Caco-2 (cell line): ENCODE data around the gene SIGLEC5. TPM values are rescaled to one million over a fixed set of nuclear protein-coding genes. Genes with fewer than 3 reads are reported as not detected.

Source experiments
- BruUV-seq: library from RNA; stranded (reverse); fragments of 400-500 nt; replicated peaks from 2 replicates; lab custom pipeline; 2021; lab: Mats Ljungman, UMichigan
- CTCF ChIA-PET: fragments of 300-600 bp; sonication (Branson Sonifier 250); formaldehyde crosslinking; loops from one replicate; lab custom pipeline; 2022; ENCODE audit warnings: antibody characterized with exemption; lab: Charles Lee
- POLR2A ChIA-PET: fragments of 300-600 bp; sonication (Branson Sonifier 250); formaldehyde crosslinking; loops from one replicate; lab custom pipeline; 2022; ENCODE audit warnings: antibody characterized with exemption; lab: Charles Lee
- DNase-seq, 2 experiments: peaks; one replicate each; pipeline versions ENCODE4 v3.0.0 to v3.0.0-alpha.2; 2020 to 2022
- H3K27me3 ChIP-seq: replicated peaks from 2 replicates; pipeline ENCODE4 v1.6.0; 2011; ENCODE audit warnings: low read length; ENCODE audit not compliant: control insufficient read depth, insufficient read depth
- H3K36me3 ChIP-seq: 2 replicates; pipeline ENCODE4 v1.5.1; 2011; ENCODE audit warnings: low read length; ENCODE audit not compliant: control insufficient read depth, insufficient read depth
- H3K4me1 ChIP-seq: fragments of 250-450 bp; sonication (Bioruptor Pico); 2 replicates; pipeline ENCODE4 v1.5.1; 2020; ENCODE audit warnings: mild to moderate bottlenecking
- H3K4me3 ChIP-seq: 2 replicates; pipeline ENCODE4 v1.5.1; 2011; ENCODE audit warnings: low read depth, mild to moderate bottlenecking, control low read depth, low read length
- H3K9me3 ChIP-seq: fragments of 250-450 bp; sonication (Bioruptor Pico); 2 replicates; pipeline ENCODE4 v1.5.1; 2020; ENCODE audit warnings: mild to moderate bottlenecking, moderate library complexity
- H3K27ac Mint-ChIP-seq: one replicate; pipeline ENCODE4 v1.8.0; 2022; ENCODE audit warnings: mixed read lengths; ENCODE audit not compliant: unreplicated experiment
- H3K27me3 Mint-ChIP-seq: one replicate; pipeline ENCODE4 v1.8.0; 2022; ENCODE audit warnings: mixed read lengths; ENCODE audit not compliant: insufficient read depth, unreplicated experiment
- H3K36me3 Mint-ChIP-seq: one replicate; pipeline ENCODE4 v1.8.0; 2022; ENCODE audit warnings: mild to moderate bottlenecking, mixed read lengths; ENCODE audit not compliant: insufficient read depth, unreplicated experiment
- H3K4me1 Mint-ChIP-seq: one replicate; pipeline ENCODE4 v1.8.0; 2022; ENCODE audit warnings: low read depth, mixed read lengths; ENCODE audit not compliant: unreplicated experiment
- H3K4me3 Mint-ChIP-seq: one replicate; pipeline ENCODE4 v1.8.0; 2022; ENCODE audit warnings: mild to moderate bottlenecking, moderate library complexity, mixed read lengths; ENCODE audit not compliant: unreplicated experiment
- H3K9me3 Mint-ChIP-seq: one replicate; pipeline ENCODE4 v1.8.0; 2022; ENCODE audit warnings: mixed read lengths; ENCODE audit not compliant: unreplicated experiment
- intact Hi-C: fragments of 100-400 bp; cut with micrococcal nuclease; formaldehyde crosslinking; loops from one replicate; pipeline ENCODE4 v1.10.0; 2022; ENCODE audit not compliant: unreplicated experiment
- total RNA-seq: library from RNA; stranded (reverse); gene quantifications from 2 replicates; pipeline ENCODE4 v1.2.3, GENCODE V29; 2022
- TF ChIP-seq, protein P1 (sequence below), 2 experiments: fragments of 200-600 bp in 1 of 2; IDR thresholded peaks; 1 replicate in 1 of 2; 2 replicates in 1 of 2; pipeline versions ENCODE4 v1.5.1 to v1.8.0; 2011 to 2022; ENCODE audit warnings: antibody characterized with exemption in 1 of 2, control low read depth in 1 of 2, inconsistent platforms in 1 of 2, low read depth in 1 of 2, low read length in 1 of 2, mild to moderate bottlenecking in 1 of 2, moderate library complexity in 1 of 2; ENCODE audit not compliant: insufficient read depth in 1 of 2, severe bottlenecking in 1 of 2, unreplicated experiment in 1 of 2

The SIGLEC5 gene
- total RNA-seq, 1 experiment from 2014 or later: not detected

DNA sequence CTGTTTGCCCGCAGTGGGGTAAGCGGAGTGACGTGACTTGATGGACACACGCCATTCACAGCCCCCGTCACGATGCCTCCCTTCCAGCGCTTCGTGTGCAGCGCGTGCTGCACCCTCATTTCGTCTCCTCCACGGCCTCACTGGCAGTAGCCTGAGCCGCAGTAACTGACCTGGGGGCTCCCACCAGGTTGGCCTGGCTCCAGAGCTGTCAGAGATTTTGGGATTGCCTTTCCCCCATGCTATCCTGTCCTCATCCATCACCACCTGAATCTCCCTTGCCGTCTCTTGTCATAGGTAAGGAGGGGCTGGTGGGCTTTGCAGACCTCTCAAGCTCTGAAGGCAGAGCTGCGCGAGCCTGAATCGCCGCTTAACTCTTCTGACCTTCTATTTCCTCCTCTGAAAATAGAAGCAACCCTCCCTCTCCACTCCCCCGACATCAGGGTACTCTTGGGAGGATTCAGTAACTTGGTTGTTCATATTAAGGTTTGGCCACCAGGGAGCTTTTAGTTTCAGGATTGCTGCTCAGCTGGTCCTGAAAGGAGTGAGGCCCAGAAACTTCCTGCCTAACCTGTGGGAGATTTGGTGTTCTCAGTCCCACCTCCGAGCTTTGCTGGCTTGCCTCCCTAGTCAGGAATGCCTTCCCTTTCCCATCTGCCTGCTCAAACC is 27.9 kb downstream of the SIGLEC5 start:
- Mint-ChIP-seq H3K9me3 (peaks cover 6% of the 10 kb centered on the region), H3K27ac (no peak overlapping the region), H3K4me3 (no peak overlapping the region), H3K4me1 (no peaks in the 10 kb centered on the region), H3K27me3 (peaks cover 4% of the 10 kb centered on the region), H3K36me3 (peaks cover 5% of the 10 kb centered on the region)
- no peaks in the 10 kb centered on the region for H3K4me1 ChIP-seq
- no TSS peak for BruUV-seq
- no peaks in the 10 kb centered on the region for H3K36me3 ChIP-seq
- H3K4me3 ChIP-seq: no peak overlapping the region
- ChIA-PET CTCF (no interaction called here), POLR2A (no interaction called here)
- intact Hi-C loops: no loop called here
- DNase-seq: no peak
- TF ChIP-seq, protein P1, sequence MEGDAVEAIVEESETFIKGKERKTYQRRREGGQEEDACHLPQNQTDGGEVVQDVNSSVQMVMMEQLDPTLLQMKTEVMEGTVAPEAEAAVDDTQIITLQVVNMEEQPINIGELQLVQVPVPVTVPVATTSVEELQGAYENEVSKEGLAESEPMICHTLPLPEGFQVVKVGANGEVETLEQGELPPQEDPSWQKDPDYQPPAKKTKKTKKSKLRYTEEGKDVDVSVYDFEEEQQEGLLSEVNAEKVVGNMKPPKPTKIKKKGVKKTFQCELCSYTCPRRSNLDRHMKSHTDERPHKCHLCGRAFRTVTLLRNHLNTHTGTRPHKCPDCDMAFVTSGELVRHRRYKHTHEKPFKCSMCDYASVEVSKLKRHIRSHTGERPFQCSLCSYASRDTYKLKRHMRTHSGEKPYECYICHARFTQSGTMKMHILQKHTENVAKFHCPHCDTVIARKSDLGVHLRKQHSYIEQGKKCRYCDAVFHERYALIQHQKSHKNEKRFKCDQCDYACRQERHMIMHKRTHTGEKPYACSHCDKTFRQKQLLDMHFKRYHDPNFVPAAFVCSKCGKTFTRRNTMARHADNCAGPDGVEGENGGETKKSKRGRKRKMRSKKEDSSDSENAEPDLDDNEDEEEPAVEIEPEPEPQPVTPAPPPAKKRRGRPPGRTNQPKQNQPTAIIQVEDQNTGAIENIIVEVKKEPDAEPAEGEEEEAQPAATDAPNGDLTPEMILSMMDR (IDR thresholded peaks at IDR 0.05; ENCODE audit: insufficient read depth in 1 of 2, low read depth in 1 of 2, low read length in 1 of 2, severe bottlenecking in 1 of 2, unreplicated experiment in 1 of 2): no peak
- no peaks in the 10 kb centered on the region for H3K27me3 ChIP-seq
- no peaks in the 10 kb centered on the region for H3K9me3 ChIP-seq

DNA sequence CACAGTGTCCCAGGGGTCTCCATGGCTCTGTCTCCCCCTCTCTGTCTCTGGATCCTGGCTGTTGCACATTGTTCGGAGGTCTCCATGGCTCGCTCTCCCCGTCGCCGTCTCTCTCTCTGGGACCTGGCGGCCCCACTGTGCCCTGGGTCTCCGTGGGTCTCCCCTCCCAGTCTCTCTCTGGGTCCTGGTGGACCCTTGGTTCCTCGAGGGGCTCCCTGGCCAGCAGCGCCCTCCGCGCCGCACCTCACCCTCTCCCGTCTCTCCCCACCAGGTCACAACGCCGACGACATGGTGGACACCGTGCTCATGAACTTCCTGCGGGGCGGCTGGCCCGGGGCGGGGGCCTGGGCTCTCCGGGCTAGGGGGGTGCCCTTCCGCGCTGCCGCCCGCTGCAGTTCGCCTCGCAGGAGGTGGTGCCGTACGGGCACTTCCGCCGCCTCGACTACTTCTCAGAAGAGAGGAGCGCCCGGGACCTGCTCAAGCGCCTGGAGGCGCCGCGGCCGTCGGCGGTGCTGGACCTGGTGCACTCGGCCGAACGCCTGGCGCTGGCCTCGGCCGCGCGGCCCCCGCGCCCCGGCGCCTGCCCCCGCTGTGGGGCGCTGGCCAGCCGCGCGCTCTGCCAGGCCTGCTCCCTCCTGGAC is 29.1 kb downstream of the SIGLEC5 start:
- no TSS peak for BruUV-seq
- H3K36me3 ChIP-seq: no peaks in the 10 kb centered on the region
- Mint-ChIP-seq H3K9me3 (no peaks in the 10 kb centered on the region), H3K4me1 (no peaks in the 10 kb centered on the region), H3K4me3 (no peak overlapping the region), H3K36me3 (peaks cover 5% of the 10 kb centered on the region), H3K27me3 (peaks cover 3% of the 10 kb centered on the region), H3K27ac (no peak overlapping the region)
- POLR2A ChIA-PET: no interaction called here
- CTCF ChIA-PET: no interaction called here
- H3K27me3 ChIP-seq: no peaks in the 10 kb centered on the region
- TF ChIP-seq, protein P1 (IDR thresholded peaks at IDR 0.05; ENCODE audit: insufficient read depth in 1 of 2, low read depth in 1 of 2, low read length in 1 of 2, severe bottlenecking in 1 of 2, unreplicated experiment in 1 of 2): no peak
- H3K4me1 ChIP-seq: no peaks in the 10 kb centered on the region
- H3K4me3 ChIP-seq: no peak overlapping the region
- no peak for DNase-seq
- no peaks in the 10 kb centered on the region for H3K9me3 ChIP-seq
- intact Hi-C loops: no loop called here

DNA sequence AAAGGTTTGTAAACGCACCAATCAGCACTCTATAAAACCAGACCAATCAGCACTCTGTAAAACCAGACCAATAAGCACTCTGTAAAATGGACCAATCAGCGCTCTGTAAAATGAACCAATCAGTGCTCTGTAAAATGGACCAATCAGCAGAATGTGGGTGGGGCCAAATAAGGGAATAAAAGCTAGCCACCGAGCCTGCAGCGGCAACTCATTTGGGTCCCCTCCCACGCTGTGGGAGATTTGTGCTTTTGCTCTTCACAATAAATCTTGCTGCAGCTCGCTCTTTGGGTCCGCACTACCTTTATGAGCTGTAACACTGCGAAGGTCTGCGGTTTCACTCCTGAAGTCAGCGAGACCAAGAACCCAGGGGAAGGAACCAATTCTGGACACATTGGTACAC is 31.1 kb downstream of the SIGLEC5 start:
- Histone ChIP-seq H3K36me3 (no peaks in the 10 kb centered on the region), H3K27me3 (no peaks in the 10 kb centered on the region), H3K4me3 (no peak overlapping the region), H3K9me3 (no peaks in the 10 kb centered on the region), H3K4me1 (no peaks in the 10 kb centered on the region)
- H3K4me3 Mint-ChIP-seq: no peak overlapping the region
- BruUV-seq: no TSS peak
- H3K27ac Mint-ChIP-seq: no peak overlapping the region
- CTCF ChIA-PET: interaction anchor here (0.6 kb wide), 1 partner anchor 24 kb away, joined by 3 read pairs; no protein-coding TSS in a partner anchor
- intact Hi-C loops: no loop called here
- no peaks in the 10 kb centered on the region for H3K27me3 Mint-ChIP-seq
- TF ChIP-seq, protein P1 (IDR thresholded peaks at IDR 0.05; ENCODE audit: insufficient read depth in 1 of 2, low read depth in 1 of 2, low read length in 1 of 2, severe bottlenecking in 1 of 2, unreplicated experiment in 1 of 2): no peak
- H3K9me3 Mint-ChIP-seq: no peaks in the 10 kb centered on the region
- POLR2A ChIA-PET: no interaction called here
- peaks cover 5% of the 10 kb centered on the region for H3K36me3 Mint-ChIP-seq
- H3K4me1 Mint-ChIP-seq: no peaks in the 10 kb centered on the region
- DNase-seq: no peak
